H1 (cell line): Measurements from ENCODE around the gene ALG2. TPM values are rescaled to one million over a fixed set of nuclear protein-coding genes. Genes with fewer than 3 reads are reported as not detected.

Experiments used
- BACH1 ChIP-seq: IDR thresholded peaks from 2 replicates; pipeline ENCODE4 v1.6.1; 2012; ENCODE audit warnings: low read length, improper control_type of control experiment
- CHD1 ChIP-seq: IDR thresholded peaks from 2 replicates; pipeline ENCODE4 v1.6.1; 2012; ENCODE audit warnings: low read depth, low read length, improper control_type of control experiment
- E2F6 ChIP-seq: IDR thresholded peaks from 2 replicates; pipeline ENCODE4 v1.6.1; 2012; ENCODE audit warnings: inconsistent platforms
- HDAC6 ChIP-seq: IDR thresholded peaks from one replicate; pipeline ENCODE4 v1.7.1; 2012; ENCODE audit warnings: low read depth, mild to moderate bottlenecking, inconsistent platforms, low read length, moderate library complexity
- POU5F1 ChIP-seq: IDR thresholded peaks from 2 replicates; pipeline ENCODE4 v1.6.1; 2011; ENCODE audit warnings: low read depth, mild to moderate bottlenecking, low read length, moderate library complexity
- SP2 ChIP-seq: IDR thresholded peaks from 2 replicates; pipeline ENCODE4 v1.6.1; 2012; ENCODE audit warnings: mild to moderate bottlenecking, low read length, inconsistent platforms
- polyA plus RNA-seq, 7 experiments: library from polyadenylated mRNA; depleted of rRNA in 3 of 7; stranded (reverse) in 5 of 7; unstranded in 2 of 7; fragments of >200 nt in 5 of 7; fragments of 200-250 nt in 2 of 7; gene quantifications; 1 replicate in 5 of 7; 2 replicates in 1 of 7; 4 replicates in 1 of 7; pipeline versions ENCODE4 v1.2.1 to v1.2.3, GENCODE V29; 2011 to 2013; ENCODE audit warnings: missing spikeins in 2 of 7, mixed read lengths in 2 of 7
- total RNA-seq: library from RNA; stranded (reverse); fragmentation: NEBNext Ultra II Directional; extraction: Animal tissue kit (Norgen Biotek cat#: 25700); gene quantifications from 2 replicates; pipeline ENCODE4 v1.2.1, GENCODE V29; 2021

ALG2 gene
- total and polyA plus RNA-seq, 2 of the 8 experiments (the other 6 are each of a cell fraction or from before 2014, with no cell fraction given): 27.1 to 30.7 TPM

GRCh38 chr9:99181206-99181605 is 40.5 kb downstream of the ALG2 start (continued):
- TF ChIP-seq E2F6 (no peak), CHD1 (no peak), SP2 (no peak), BACH1 (no peak), HDAC6 (no peak), POU5F1 (no peak)
- TF ChIP-seq, all 59 proteins: peak for 0
